Neuronal stem cell (in vitro differentiated cells): ENCODE results near the gene ISG20.

ENCODE experiments used
- small RNA-seq: library from polyadenylated mRNA; stranded (forward); fragments of <200 nt; extraction: miRNeasy Mini kit (QIAGEN cat#:217004); gene quantifications from one replicate; pipeline ENCODE3, GENCODE V24; 2013; ENCODE audit not compliant: insufficient read depth

The ISG20 gene

Small RNA genes lying within 50 kb of the gene (small RNA-seq; reads per million reads assigned to genes)
- gene MIR1179 (6.3 reads per million, percentile 33 among the genes with 10 or more reads in this experiment), gene MIR7-2 (3.9 reads per million, percentile 6 among the genes with 10 or more reads in this experiment)
